ENCODE results near the gene BSG.

The BSG gene

GRCh38 chr19:566403-566802 is 6.0 kb upstream of the BSG start:
- Histone ChIP-seq H3K4me1 (ENCODE audit: control insufficient read depth, insufficient read depth, low read length) (peaks cover 9% of the 10 kb centered on the region), H3K9ac (ENCODE audit: low read length) (peak overlapping the region; percentile 44), H3K4me3 (ENCODE audit: low read length) (peak overlapping the region; percentile 20), H3K27me3 (replicated peaks; ENCODE audit: control insufficient read depth, insufficient read depth, low read length) (no peaks in the 10 kb centered on the region), H3K36me3 (ENCODE audit: control insufficient read depth, insufficient read depth, low read length, severe bottlenecking) (no peaks in the 10 kb centered on the region), H3K9me3 (ENCODE audit: control insufficient read depth, low read length) (no peaks in the 10 kb centered on the region)
- DNase-seq (ENCODE audit: low read depth) = no peak

GRCh38 chr19:566844-567243 is 5.6 kb upstream of the BSG start:
- Histone ChIP-seq H3K9ac (ENCODE audit: low read length) (peak overlapping the region; percentile 44), H3K27me3 (replicated peaks; ENCODE audit: control insufficient read depth, insufficient read depth, low read length) (no peaks in the 10 kb centered on the region), H3K4me3 (ENCODE audit: low read length) (peak overlapping the region; percentile 20), H3K4me1 (ENCODE audit: control insufficient read depth, insufficient read depth, low read length) (peaks cover 13% of the 10 kb centered on the region), H3K36me3 (ENCODE audit: control insufficient read depth, insufficient read depth, low read length, severe bottlenecking) (no peaks in the 10 kb centered on the region), H3K9me3 (ENCODE audit: control insufficient read depth, low read length) (no peaks in the 10 kb centered on the region)
- no peak for DNase-seq (ENCODE audit: low read depth)

- H3K4me1 ChIP-seq (ENCODE audit: control insufficient read depth, insufficient read depth, low read length) = peaks cover 13% of the 10 kb centered on the region
- DNase-seq (ENCODE audit: low read depth) = no peak
- no peaks in the 10 kb centered on the region for H3K27me3 ChIP-seq (replicated peaks; ENCODE audit: control insufficient read depth, insufficient read depth, low read length)
- no peak overlapping the region for H3K4me3 ChIP-seq (ENCODE audit: low read length)
- no peaks in the 10 kb centered on the region for H3K9me3 ChIP-seq (ENCODE audit: control insufficient read depth, low read length)
- no peaks in the 10 kb centered on the region for H3K36me3 ChIP-seq (ENCODE audit: control insufficient read depth, insufficient read depth, low read length, severe bottlenecking)
- H3K9ac ChIP-seq (ENCODE audit: low read length) = no peak overlapping the region
Measured at GRCh38 chr19:567296-567900, 5.0 kb upstream of the BSG start.

GRCh38 chr19:570251-570686 is 2.1 kb upstream of the BSG start:
- Histone ChIP-seq H3K9me3 (ENCODE audit: control insufficient read depth, low read length) (no peaks in the 10 kb centered on the region), H3K36me3 (ENCODE audit: control insufficient read depth, insufficient read depth, low read length, severe bottlenecking) (no peaks in the 10 kb centered on the region), H3K4me3 (ENCODE audit: low read length) (no peak overlapping the region), H3K27me3 (replicated peaks; ENCODE audit: control insufficient read depth, insufficient read depth, low read length) (no peaks in the 10 kb centered on the region), H3K9ac (ENCODE audit: low read length) (no peak overlapping the region), H3K4me1 (ENCODE audit: control insufficient read depth, insufficient read depth, low read length) (peaks cover 23% of the 10 kb centered on the region)
- DNase-seq (ENCODE audit: low read depth) = no peak

GRCh38 chr19:570937-571565 is 1.3 kb upstream of the BSG start:
- Histone ChIP-seq H3K4me3 (ENCODE audit: low read length) (peak overlapping the region; percentile 95), H3K9ac (ENCODE audit: low read length) (peak overlapping the region; percentile 84), H3K9me3 (ENCODE audit: control insufficient read depth, low read length) (no peaks in the 10 kb centered on the region), H3K27me3 (replicated peaks; ENCODE audit: control insufficient read depth, insufficient read depth, low read length) (no peaks in the 10 kb centered on the region), H3K4me1 (ENCODE audit: control insufficient read depth, insufficient read depth, low read length) (peaks cover 26% of the 10 kb centered on the region), H3K36me3 (ENCODE audit: control insufficient read depth, insufficient read depth, low read length, severe bottlenecking) (no peaks in the 10 kb centered on the region)
- no peak for DNase-seq (ENCODE audit: low read depth)

GRCh38 chr19:571566-571974 is 826 bp upstream of the BSG start:
- Histone ChIP-seq H3K4me1 (ENCODE audit: control insufficient read depth, insufficient read depth, low read length) (peaks cover 30% of the 10 kb centered on the region), H3K9ac (ENCODE audit: low read length) (peak overlapping the region; percentile 84), H3K4me3 (ENCODE audit: low read length) (peak overlapping the region; percentile 95), H3K9me3 (ENCODE audit: control insufficient read depth, low read length) (no peaks in the 10 kb centered on the region), H3K36me3 (ENCODE audit: control insufficient read depth, insufficient read depth, low read length, severe bottlenecking) (no peaks in the 10 kb centered on the region), H3K27me3 (replicated peaks; ENCODE audit: control insufficient read depth, insufficient read depth, low read length) (no peaks in the 10 kb centered on the region)
- DNase-seq (ENCODE audit: low read depth) = peak; percentile 73

GRCh38 chr19:572743-573518 is 535 bp downstream of the BSG start:
- DNase-seq (ENCODE audit: low read depth) = peak; percentile 80
- H3K9ac ChIP-seq (ENCODE audit: low read length) = peak overlapping the region; percentile 95
- H3K36me3 ChIP-seq (ENCODE audit: control insufficient read depth, insufficient read depth, low read length, severe bottlenecking) = no peaks in the 10 kb centered on the region
- H3K4me3 ChIP-seq (ENCODE audit: low read length) = peak overlapping the region; percentile 95
- H3K4me1 ChIP-seq (ENCODE audit: control insufficient read depth, insufficient read depth, low read length) = peaks cover 36% of the 10 kb centered on the region
- H3K27me3 ChIP-seq (replicated peaks; ENCODE audit: control insufficient read depth, insufficient read depth, low read length) = no peaks in the 10 kb centered on the region
- no peaks in the 10 kb centered on the region for H3K9me3 ChIP-seq (ENCODE audit: control insufficient read depth, low read length)

- H3K9ac ChIP-seq (ENCODE audit: low read length) = peak overlapping the region; percentile 95
- DNase-seq (ENCODE audit: low read depth) = no peak
- peaks cover 36% of the 10 kb centered on the region for H3K4me1 ChIP-seq (ENCODE audit: control insufficient read depth, insufficient read depth, low read length)
- H3K27me3 ChIP-seq (replicated peaks; ENCODE audit: control insufficient read depth, insufficient read depth, low read length) = no peaks in the 10 kb centered on the region
- H3K9me3 ChIP-seq (ENCODE audit: control insufficient read depth, low read length) = no peaks in the 10 kb centered on the region
- H3K36me3 ChIP-seq (ENCODE audit: control insufficient read depth, insufficient read depth, low read length, severe bottlenecking) = no peaks in the 10 kb centered on the region
- H3K4me3 ChIP-seq (ENCODE audit: low read length) = peak overlapping the region; percentile 95
Measured at GRCh38 chr19:573519-573825, 1.1 kb downstream of the BSG start.

- Histone ChIP-seq H3K36me3 (ENCODE audit: control insufficient read depth, insufficient read depth, low read length, severe bottlenecking) (peaks cover 5% of the 10 kb centered on the region), H3K9ac (ENCODE audit: low read length) (peak overlapping the region; percentile 86), H3K4me3 (ENCODE audit: low read length) (peak overlapping the region; percentile 85), H3K4me1 (ENCODE audit: control insufficient read depth, insufficient read depth, low read length) (peaks cover 36% of the 10 kb centered on the region), H3K27me3 (replicated peaks; ENCODE audit: control insufficient read depth, insufficient read depth, low read length) (no peaks in the 10 kb centered on the region), H3K9me3 (ENCODE audit: control insufficient read depth, low read length) (no peaks in the 10 kb centered on the region)
- DNase-seq (ENCODE audit: low read depth) = peak; percentile 52
Measured at GRCh38 chr19:574658-575526, 2.5 kb downstream of the BSG start.

- Histone ChIP-seq H3K4me1 (ENCODE audit: control insufficient read depth, insufficient read depth, low read length) (peaks cover 36% of the 10 kb centered on the region), H3K9me3 (ENCODE audit: control insufficient read depth, low read length) (no peaks in the 10 kb centered on the region), H3K9ac (ENCODE audit: low read length) (peak overlapping the region; percentile 86), H3K4me3 (ENCODE audit: low read length) (peak overlapping the region; percentile 85), H3K27me3 (replicated peaks; ENCODE audit: control insufficient read depth, insufficient read depth, low read length) (no peaks in the 10 kb centered on the region), H3K36me3 (ENCODE audit: control insufficient read depth, insufficient read depth, low read length, severe bottlenecking) (peaks cover 13% of the 10 kb centered on the region)
- peak; percentile 54 for DNase-seq (ENCODE audit: low read depth)
Measured at GRCh38 chr19:575527-576506, 3.4 kb downstream of the BSG start.
